GM23338 (cell line): ENCODE data around the gene SNUPN. TPM values are rescaled to one million over a fixed set of nuclear protein-coding genes. Genes with fewer than 3 reads are reported as not detected.

Source experiments
- ATAC-seq: fragments of 200-7000 bp; cut with Tn5 transposase; 3 replicates; pipeline ENCODE4 v1.9.1; 2020
- DNase-seq: peaks from one replicate; pipeline ENCODE4 v3.0.0-alpha.2; 2015; ENCODE audit warnings: low spot score
- H2AFZ ChIP-seq: fragments of 200-600 bp; sonication (generic); 2 replicates; pipeline ENCODE4 v1.8.0; 2016; ENCODE audit warnings: antibody characterized with exemption, mild to moderate bottlenecking, moderate library complexity
- H3F3A ChIP-seq: fragments of 200-600 bp; sonication (generic); replicated peaks from 2 replicates; pipeline ENCODE4 v1.8.0; 2017; ENCODE audit warnings: antibody characterized with exemption, mixed run types, low read depth
- H3K27ac ChIP-seq: fragments of 200-600 bp; sonication (generic); 2 replicates; pipeline ENCODE4 v1.6.1; 2016; ENCODE audit warnings: low read depth
- H3K27me3 ChIP-seq: fragments of 200-600 bp; sonication (generic); 2 replicates; pipeline ENCODE4 v1.8.0; 2016; ENCODE audit warnings: mild to moderate bottlenecking, mixed run types, moderate library complexity; ENCODE audit not compliant: insufficient read depth
- H3K36me3 ChIP-seq: fragments of 200-600 bp; sonication (generic); 2 replicates; pipeline ENCODE4 v1.8.0; 2016; ENCODE audit warnings: mild to moderate bottlenecking; ENCODE audit not compliant: insufficient read depth
- H3K4me1 ChIP-seq: fragments of 200-600 bp; sonication (generic); 2 replicates; pipeline ENCODE4 v1.8.0; 2016; ENCODE audit warnings: mild to moderate bottlenecking, moderate library complexity; ENCODE audit not compliant: insufficient read depth
- H3K4me2 ChIP-seq: fragments of 200-600 bp; sonication (generic); 2 replicates; pipeline ENCODE4 v1.7.1; 2017; ENCODE audit warnings: mixed run types
- H3K4me3 ChIP-seq: fragments of 200-600 bp; sonication (generic); 2 replicates; pipeline ENCODE4 v1.6.1; 2016; ENCODE audit warnings: mixed run types
- H3K79me2 ChIP-seq: fragments of 200-600 bp; sonication (generic); replicated peaks from 2 replicates; pipeline ENCODE4 v1.8.0; 2017; ENCODE audit warnings: mild to moderate bottlenecking; ENCODE audit not compliant: insufficient read depth
- H3K9me2 ChIP-seq: fragments of 200-600 bp; sonication (generic); 2 replicates; pipeline ENCODE4 v1.8.0; 2017; ENCODE audit not compliant: insufficient read depth
- H4K20me1 ChIP-seq: fragments of 200-600 bp; sonication (generic); replicated peaks from 2 replicates; pipeline ENCODE4 v1.8.0; 2017; ENCODE audit warnings: mild to moderate bottlenecking; ENCODE audit not compliant: insufficient read depth
- H3K27ac Mint-ChIP-seq: 2 replicates; pipeline ENCODE4 v1.8.0; 2020; ENCODE audit warnings: inconsistent platforms, mild to moderate bottlenecking, moderate library complexity, mixed read lengths
- H3K27me3 Mint-ChIP-seq: 3 replicates; pipeline ENCODE4 v1.8.0; 2022; ENCODE audit warnings: low read depth, mild to moderate bottlenecking, moderate library complexity, mixed read lengths, inconsistent platforms; ENCODE audit not compliant: insufficient read depth, poor library complexity
- H3K36me3 Mint-ChIP-seq: 3 replicates; pipeline ENCODE4 v1.8.0; 2021; ENCODE audit warnings: low read depth, mild to moderate bottlenecking, inconsistent platforms, moderate library complexity, mixed read lengths
- H3K4me1 Mint-ChIP-seq: 3 replicates; pipeline ENCODE4 v1.8.0; 2020; ENCODE audit warnings: mild to moderate bottlenecking, inconsistent platforms, mixed read lengths
- H3K4me3 Mint-ChIP-seq: 3 replicates; pipeline ENCODE4 v1.8.0; 2021; ENCODE audit warnings: moderate library complexity, mild to moderate bottlenecking, inconsistent platforms, mixed read lengths
- H3K9me3 Mint-ChIP-seq: 3 replicates; pipeline ENCODE4 v1.8.0; 2020; ENCODE audit warnings: moderate library complexity, mild to moderate bottlenecking, inconsistent platforms, mixed read lengths
- CREB1 ChIP-seq: fragments of 250-450 bp; sonication (Bioruptor Pico); IDR thresholded peaks from 2 replicates; pipeline ENCODE4 v1.5.0; 2020; ENCODE audit warnings: low read depth, mild to moderate bottlenecking, moderate library complexity
- EZH2 ChIP-seq: fragments of 200-600 bp; sonication (generic); IDR thresholded peaks from one replicate; pipeline ENCODE4 v1.8.0; 2017; ENCODE audit warnings: antibody characterized with exemption, mild to moderate bottlenecking, low read depth; ENCODE audit not compliant: unreplicated experiment
- EZH2phosphoT487 ChIP-seq: fragments of 200-600 bp; sonication (generic); IDR thresholded peaks from one replicate; pipeline ENCODE4 v1.8.1; 2018; ENCODE audit warnings: antibody characterized with exemption; ENCODE audit not compliant: unreplicated experiment
- NANOG ChIP-seq: IDR thresholded peaks from 2 replicates; pipeline ENCODE4 v1.6.1; 2016; ENCODE audit warnings: antibody characterized with exemption, borderline replicate concordance
- POLR2AphosphoS5 ChIP-seq: IDR thresholded peaks from 2 replicates; pipeline ENCODE4 v1.6.1; 2016; ENCODE audit warnings: antibody characterized with exemption, low read depth
- STAT1 ChIP-seq: IDR thresholded peaks from one replicate; pipeline ENCODE4 v1.6.1; 2016; ENCODE audit warnings: antibody characterized with exemption; ENCODE audit not compliant: unreplicated experiment
- ZNF331 ChIP-seq: fragments of 250-450 bp; sonication (Bioruptor Pico); IDR thresholded peaks from 2 replicates; pipeline ENCODE4 v1.5.0; 2020; ENCODE audit warnings: low read depth, mild to moderate bottlenecking, moderate library complexity
- ZNF462 ChIP-seq: fragments of 250-450 bp; sonication (Bioruptor Pico); IDR thresholded peaks from 2 replicates; pipeline ENCODE4 v1.5.0; 2020; ENCODE audit warnings: mild to moderate bottlenecking, moderate library complexity
- polyA plus RNA-seq: library from polyadenylated mRNA; unstranded; fragments of >200 nt; fragmentation: Nextera tagmentation; extraction: Ambion mirVana; gene quantifications from 2 replicates; pipeline ENCODE4 v1.2.1, GENCODE V29; 2016
- total RNA-seq: library from RNA; depleted of rRNA; stranded (reverse); fragments of >200 nt; shearing (Covaris generic); gene quantifications from 2 replicates; pipeline ENCODE4 v1.2.3, GENCODE V29; 2014

SNUPN gene
- total and polyA plus RNA-seq, 2 experiments from 2014 or later: 20.5 to 27.7 TPM

- TF ChIP-seq ZNF462 (CRISPR knock-in tag): no peak
Observed at GRCh38 chr15:75674366-75674765, 48.8 kb upstream of the SNUPN start (continued).

GRCh38 chr15:75673426-75674235 lies 48.1 kb upstream of the SNUPN start:
- H3K27ac ChIP-seq: no peak overlapping the region
- Mint-ChIP-seq H3K27ac (no peak overlapping the region; the same call in 1 of the 2 replicates), H3K36me3 (no peaks in the 10 kb centered on the region; the same call in 2 of the 3 replicates), H3K4me1 (peaks cover 22% of the 10 kb centered on the region), H3K4me3 (no peak overlapping the region), H3K9me3 (no peaks in the 10 kb centered on the region), H3K27me3 (peaks cover 13% of the 10 kb centered on the region)
- H3K4me1 ChIP-seq: peaks cover 15% of the 10 kb centered on the region; the same call in 1 of the 2 replicates
- no peak; the same call in 2 of the 3 replicates for ATAC-seq
- no peaks in the 10 kb centered on the region for H3K36me3 ChIP-seq
- no peak overlapping the region for H3K4me2 ChIP-seq
- H4K20me1 ChIP-seq: no peaks in the 10 kb centered on the region
- no peaks in the 10 kb centered on the region for H3K27me3 ChIP-seq
- no peak overlapping the region for H3K4me3 ChIP-seq
- H2AFZ ChIP-seq: no peak overlapping the region
- 0 out of 2 replicates have a peak, but pooled peaks cover 3% of the 10 kb centered on the region for H3F3A ChIP-seq
- no peak for DNase-seq
- no peaks in the 10 kb centered on the region for H3K79me2 ChIP-seq
- no peaks in the 10 kb centered on the region for H3K9me2 ChIP-seq
- TF ChIP-seq EZH2phosphoT487: no peak
- no peak for TF ChIP-seq ZNF462 (CRISPR knock-in tag)
- TF ChIP-seq NANOG: no peak
- no peak for TF ChIP-seq STAT1
- TF ChIP-seq CREB1 (CRISPR knock-in tag): no peak
- no peak for TF ChIP-seq POLR2AphosphoS5
- no peak for TF ChIP-seq EZH2
- no peak for TF ChIP-seq ZNF331
